Erythroblast (primary cell): Measurements from ENCODE around the gene BET1.
A peak's percentile ranks its signal among the peaks of the same experiment; 100 is the strongest.

Experiments used
- DNase-seq, 2 experiments: peaks; one replicate each; lab custom pipeline; 2025; lab: John Stamatoyannopoulos, UW
- GATA1 ChIP-seq: IDR thresholded peaks from 2 replicates; pipeline ENCODE4 v1.6.1; 2011; ENCODE audit warnings: low read depth, mild to moderate bottlenecking, control low read depth, low read length, moderate library complexity
- POLR2A ChIP-seq: IDR thresholded peaks from 2 replicates; pipeline ENCODE4 v1.6.1; 2011; ENCODE audit warnings: mild to moderate bottlenecking, low read length

The BET1 gene, protein sequence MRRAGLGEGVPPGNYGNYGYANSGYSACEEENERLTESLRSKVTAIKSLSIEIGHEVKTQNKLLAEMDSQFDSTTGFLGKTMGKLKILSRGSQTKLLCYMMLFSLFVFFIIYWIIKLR

DNA sequence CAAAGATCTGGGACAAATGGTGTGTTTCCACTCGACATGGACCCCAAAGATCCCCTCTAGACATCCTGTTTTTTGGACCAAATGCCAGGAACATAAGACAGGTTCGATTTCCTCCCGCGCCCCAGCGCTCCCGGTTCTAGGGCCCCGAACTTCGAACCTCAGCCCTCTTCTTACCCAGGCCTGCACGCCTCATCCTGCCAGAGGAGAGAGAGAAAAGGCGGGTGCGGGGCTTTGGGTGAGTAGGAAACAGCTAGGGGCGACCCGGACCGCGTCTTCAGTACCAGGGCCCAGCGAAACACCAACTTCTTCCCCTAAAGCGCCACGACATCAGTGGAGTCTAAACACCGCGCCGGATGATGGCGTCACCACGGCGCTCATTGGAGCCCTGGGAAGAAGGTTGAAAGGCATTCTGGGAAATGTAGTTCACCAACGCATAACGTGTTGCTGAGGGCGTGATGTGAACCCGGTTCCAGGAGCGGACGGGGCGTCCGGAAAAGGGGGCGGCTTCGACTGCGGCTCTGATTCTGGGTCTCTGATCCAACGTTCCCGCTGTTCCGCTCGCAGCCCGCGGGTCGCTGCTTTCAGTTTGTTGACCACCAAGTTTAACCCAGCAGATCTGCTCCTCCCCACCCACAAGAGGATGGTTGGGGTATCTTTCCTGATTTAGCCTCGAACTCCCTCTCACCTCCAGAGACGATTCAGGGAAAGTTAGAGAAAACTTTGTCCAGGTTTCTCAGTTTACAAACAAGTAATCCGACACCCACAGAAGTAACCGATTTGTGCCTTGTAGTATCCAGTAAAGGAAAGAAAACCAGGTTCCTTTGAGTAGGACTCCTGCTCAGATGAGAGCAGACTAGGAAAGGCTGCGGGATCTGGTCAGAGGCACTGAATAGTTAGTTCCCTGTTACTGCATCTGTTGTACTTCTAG lies at the start of gene BET1:
Gene BET1, minus strand, starts transcription at position 332 of the 928 bp plus-strand sequence. Its CDS starts 139 bp downstream, at position 193.
- DNase-seq, result peak; percentile 95 to 97
- TF ChIP-seq GATA1 (no peak), POLR2A (peak; percentile 83)

DNA sequence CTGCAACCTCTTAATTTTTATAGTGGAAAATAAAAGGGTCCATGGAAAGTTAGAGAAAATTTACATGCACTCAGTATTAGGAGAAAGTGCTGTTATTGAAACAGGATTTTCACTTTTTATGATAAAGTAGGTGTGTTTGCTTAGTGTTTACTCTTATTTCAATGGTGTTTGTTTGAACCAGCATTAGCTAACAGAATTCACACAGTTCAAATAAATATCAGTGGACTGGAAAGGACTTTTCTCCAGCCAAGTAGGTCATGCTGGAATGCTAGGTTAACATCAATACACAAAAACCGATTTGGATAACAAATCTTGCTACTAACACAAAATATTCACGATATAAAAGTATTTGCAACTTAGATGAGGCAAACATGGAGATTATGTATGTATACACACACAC lies 49.4 kb upstream of the BET1 start:
- no peak for DNase-seq
- TF ChIP-seq GATA1 (no peak), POLR2A (no peak)

DNA sequence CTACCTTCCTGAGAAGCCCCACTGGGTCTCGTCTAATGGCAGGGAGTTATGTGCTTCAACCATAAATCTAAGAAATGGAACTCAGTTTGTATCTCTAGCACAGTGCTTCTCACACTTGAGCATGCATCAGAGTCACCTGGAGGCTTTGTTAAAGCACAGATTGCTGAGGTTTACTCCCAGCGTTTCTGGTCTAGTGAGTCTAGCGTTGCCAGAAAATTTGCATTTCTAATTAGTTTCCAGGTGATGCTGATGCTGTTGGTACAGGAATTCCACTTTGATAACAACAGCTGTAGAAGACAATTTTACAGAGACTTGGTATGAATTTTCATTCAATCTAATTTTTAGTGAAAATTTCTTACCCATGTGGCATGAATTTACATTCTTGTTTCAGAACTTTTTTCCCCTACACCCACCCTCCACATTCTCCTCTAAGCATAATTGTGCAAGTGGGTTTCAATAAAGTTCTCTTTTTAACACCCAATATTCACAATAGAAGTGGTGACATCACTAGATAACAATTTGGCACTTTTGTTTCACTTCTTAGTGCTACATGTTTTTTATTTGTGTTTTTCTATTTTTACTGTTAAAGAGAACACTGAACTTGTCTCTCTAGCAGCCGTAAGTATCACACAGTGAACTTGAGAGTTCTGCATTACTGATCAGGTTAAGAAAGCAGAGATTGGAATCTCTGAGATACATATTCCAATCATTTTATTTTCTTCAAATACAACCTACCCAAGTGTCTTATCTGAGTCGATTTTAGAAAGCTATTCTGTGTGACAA lies 48.4 kb upstream of the BET1 start:
- DNase-seq, result no peak
- TF ChIP-seq GATA1, result no peak
- TF ChIP-seq POLR2A, result no peak

DNA sequence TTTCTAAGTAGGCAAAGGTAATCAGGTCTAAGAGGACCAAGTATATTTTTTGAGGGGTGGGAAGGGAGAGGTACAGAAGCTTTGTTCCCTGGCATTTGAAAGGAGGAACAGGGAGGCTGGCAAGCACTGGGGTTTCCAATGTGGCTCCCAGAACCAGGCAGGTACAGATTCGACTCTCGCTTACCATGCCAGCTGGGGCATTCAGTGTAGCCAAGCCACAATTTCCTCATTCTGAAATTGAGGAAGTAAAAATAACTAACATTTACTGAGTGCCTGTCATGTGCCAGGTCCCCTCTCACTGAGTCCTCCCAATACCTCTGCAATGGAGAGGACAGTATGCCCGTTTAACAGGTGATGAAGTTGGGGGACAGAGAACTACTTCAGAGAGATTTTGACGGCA lies 45.9 kb upstream of the BET1 start:
- TF ChIP-seq POLR2A (no peak), GATA1 (no peak)
- DNase-seq, result no peak

DNA sequence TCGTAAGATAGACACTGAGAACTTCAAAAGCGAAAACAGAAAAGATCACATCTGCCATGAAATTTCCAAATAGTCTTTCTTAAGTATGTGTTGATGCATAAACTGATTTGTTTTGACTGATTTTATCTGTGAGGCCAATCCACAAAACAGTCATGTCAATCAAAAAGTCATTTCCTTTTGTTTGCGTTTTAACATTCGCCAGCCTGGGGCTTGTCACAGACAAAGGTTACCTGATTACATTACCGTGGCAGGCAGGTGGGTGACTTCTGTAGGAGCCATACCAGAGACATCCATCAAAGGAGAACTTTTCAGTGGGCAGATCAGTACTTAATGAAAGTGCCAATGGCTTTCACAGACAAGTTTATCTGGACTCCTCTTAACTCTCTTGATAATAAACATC lies 45.5 kb upstream of the BET1 start:
- no peak for DNase-seq
- TF ChIP-seq POLR2A (no peak), GATA1 (no peak)

DNA sequence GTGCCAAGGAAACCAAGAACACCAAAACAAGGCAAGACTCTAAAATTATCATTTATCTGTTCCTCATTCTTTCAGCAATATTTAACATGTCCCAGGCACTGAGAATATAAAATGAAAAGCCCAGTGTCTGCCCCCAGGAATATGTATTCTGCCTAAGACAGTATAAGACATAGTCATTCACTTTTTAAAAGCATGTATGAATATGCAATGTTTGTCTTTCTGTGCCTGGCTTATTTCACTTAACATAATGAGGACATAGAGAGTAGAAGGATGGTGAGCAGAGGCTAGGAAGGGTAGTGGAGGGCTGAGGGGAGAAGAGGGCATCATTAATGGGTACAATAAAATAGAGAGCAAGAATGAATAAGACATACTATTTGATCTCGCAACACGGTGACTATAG lies 44.6 kb upstream of the BET1 start:
- TF ChIP-seq POLR2A (no peak), GATA1 (no peak)
- no peak for DNase-seq

DNA sequence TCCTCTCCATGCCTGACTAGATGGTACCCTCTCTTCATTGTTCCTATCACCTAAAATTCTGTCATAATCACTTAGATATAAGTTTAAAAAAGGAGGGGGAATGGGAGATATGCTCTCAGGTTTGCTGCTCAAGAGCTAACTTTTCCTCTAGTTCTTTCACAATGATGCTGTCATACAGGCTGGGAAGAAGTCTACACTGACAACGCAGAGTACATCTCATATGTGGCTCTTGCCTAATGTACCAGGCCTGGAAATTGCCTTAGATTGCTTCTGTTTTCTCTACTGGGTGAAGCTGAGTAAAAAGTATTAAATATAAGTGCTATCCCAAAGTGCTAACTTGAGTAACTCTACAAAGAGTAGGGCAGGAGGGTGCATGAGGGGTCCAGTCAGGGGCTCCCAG lies 43.8 kb upstream of the BET1 start:
- no peak for DNase-seq
- TF ChIP-seq POLR2A (no peak), GATA1 (no peak)

DNA sequence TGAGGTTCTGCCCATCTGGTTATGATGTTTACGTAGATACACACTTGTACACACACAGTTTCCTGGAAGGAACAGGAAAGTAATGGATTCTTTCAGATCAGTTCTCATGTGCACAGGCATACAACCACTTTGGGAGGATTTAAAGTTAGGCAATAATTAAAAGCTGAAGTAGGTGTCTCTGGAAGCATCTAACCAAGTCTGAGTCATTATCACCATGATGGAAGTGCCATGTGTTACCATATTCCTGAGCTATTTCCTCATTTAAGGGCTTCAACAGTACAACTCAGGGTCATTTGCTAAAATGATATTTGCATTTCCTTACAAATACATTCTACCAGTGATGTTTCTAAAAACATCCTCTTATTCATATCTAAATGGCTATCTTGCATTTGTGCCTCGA lies 41.4 kb upstream of the BET1 start:
- no peak for DNase-seq
- TF ChIP-seq POLR2A, result no peak
- no peak for TF ChIP-seq GATA1

DNA sequence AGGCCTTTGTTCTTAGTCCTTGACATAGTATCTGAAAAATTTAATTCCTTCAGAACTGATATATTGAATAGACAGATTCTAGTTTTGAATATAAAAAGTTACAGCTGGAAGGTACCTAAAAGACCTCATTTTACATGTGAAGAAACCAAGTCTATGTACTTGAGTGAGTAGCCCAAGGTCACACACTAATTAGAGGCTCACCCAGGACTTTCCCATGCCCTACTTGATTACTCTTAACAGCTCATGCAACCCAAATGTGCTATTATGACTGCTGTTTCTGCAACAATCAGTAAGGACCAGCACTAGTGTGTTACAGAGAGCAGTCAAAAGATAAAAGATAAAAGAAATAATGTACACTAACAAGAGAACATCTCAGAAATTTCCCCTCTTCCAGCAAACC lies 40.7 kb upstream of the BET1 start:
- TF ChIP-seq GATA1, result no peak
- no peak for TF ChIP-seq POLR2A
- DNase-seq, result no peak

DNA sequence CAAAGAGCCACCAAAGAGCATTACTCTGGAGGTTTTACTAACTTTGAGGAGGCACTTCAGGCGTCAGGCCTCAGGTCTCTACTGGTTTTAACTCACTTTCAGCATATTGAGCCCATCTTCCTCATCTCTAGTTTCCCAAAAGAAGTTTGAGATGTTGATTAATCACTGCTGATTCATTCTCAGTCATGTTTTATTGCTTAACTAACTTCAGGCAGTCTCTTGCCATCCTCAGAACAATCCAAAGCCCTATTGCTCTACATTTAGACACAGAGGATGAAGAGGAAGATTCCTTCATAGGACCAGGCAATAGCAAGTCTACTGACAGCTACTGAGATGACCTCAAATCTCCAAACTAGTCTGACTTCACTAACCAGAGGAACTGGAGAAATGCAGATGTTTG lies 39.1 kb upstream of the BET1 start:
- TF ChIP-seq POLR2A, result no peak
- no peak for TF ChIP-seq GATA1
- no peak for DNase-seq

DNA sequence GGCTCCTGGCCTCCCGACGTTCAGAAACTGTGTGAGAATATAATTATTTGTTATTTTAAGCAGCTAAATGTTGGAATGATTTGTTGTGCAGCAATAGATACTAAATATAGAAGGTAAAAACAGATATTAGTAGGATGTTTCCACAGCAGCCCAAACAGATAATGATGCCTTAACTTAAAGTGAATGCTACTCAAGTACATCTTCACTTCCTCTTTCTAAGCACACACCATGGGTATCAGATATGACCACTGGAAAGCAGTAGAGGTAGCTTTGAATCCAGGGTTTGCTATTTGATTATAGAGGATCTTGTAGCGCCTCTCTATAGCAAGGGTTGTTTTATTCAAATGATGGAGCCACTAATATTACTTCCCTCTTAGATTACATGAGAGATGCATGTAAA lies 38.2 kb upstream of the BET1 start:
- no peak for DNase-seq
- no peak for TF ChIP-seq GATA1
- TF ChIP-seq POLR2A, result no peak

DNA sequence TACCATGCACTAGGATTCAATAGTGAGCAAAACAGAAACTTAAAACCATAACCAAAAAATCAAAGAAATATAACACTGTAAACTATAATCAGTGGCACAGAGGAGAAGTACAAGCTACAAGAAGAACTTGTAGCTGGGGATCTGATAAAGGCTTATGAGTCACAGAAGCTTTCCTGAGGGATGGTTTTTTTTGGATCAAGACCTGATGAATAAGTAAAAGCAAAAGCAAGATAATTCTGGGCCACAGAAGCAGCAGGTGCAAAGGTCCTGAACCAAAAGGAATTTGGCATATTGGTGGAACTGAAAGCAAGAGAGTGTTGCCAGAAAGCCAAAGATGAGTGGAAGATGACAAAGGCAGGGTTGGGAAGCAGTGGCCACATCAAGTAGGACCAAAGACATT lies 37.4 kb upstream of the BET1 start:
- no peak for DNase-seq
- TF ChIP-seq GATA1 (no peak), POLR2A (no peak)

DNA sequence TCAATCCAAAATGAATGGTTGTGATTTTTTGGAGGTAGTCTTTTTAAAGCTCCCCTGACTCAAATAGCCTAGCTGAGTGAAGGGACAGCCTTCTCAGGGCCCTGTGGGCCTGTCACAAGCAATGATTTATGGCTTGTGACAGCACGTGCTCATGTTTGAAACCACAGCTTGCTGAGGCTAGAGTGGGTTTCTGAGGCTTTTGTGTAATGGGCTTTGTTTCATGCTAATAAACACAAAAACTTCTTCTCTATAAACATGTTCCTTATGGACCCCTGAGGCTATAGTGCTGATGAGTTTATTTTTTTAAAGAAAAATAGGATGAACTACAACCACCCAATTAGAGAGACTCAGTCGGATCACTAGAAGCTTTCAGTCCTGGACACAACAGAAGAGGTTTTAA lies 36.1 kb upstream of the BET1 start:
- no peak for DNase-seq
- TF ChIP-seq POLR2A, result no peak
- no peak for TF ChIP-seq GATA1

DNA sequence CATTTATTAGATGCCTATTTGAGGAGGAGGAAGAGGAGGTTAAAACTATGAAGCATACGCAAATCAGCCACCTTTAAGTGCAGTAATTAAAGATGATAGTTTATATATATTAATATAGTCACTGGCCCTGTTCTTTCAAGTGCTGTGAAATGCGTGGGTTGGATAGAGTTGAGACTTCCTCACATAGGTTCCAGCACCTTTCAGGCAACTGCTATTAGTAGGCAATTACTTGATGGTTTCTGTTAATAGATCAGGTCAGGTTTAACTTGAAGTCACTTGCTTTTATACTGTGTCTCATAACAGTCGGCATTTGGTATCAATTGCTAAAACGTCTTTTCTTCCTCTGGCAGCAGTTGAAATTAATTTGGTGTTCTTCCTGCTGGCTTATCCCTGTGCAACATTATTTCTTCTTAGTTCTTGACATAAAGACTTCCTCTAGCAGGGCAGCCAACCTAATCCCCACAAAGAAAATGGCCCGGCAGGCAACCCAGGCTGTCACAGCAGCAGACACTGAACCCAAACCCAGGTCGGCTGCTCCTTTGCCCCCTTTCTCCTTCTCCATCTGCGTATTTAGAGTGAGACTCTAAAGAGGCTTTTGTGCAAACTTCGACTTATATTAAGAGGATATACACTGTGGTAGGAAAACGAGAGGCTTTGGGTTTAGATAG lies 35.3 kb upstream of the BET1 start:
- DNase-seq, result no peak
- TF ChIP-seq GATA1 (no peak), POLR2A (no peak)
